Fibroblast of mammary gland (primary cell): ENCODE results near the gene IGSF5.
A peak's percentile ranks its signal among the peaks of the same experiment; 100 is the strongest.

ENCODE experiments used
- DNase-seq: peaks from one replicate; pipeline ENCODE4 v3.0.0-alpha.2; 2010; ENCODE audit warnings: low read depth
- H3K4me3 ChIP-seq: 2 replicates; pipeline ENCODE4 v1.5.1; 2011; ENCODE audit warnings: low read depth, mild to moderate bottlenecking, low read length, moderate library complexity; ENCODE audit not compliant: control insufficient read depth
- CTCF ChIP-seq: conservative IDR thresholded peaks from 2 replicates; pipeline ENCODE4 v1.5.1; 2011; ENCODE audit warnings: low read depth, low read length, inconsistent platforms; ENCODE audit not compliant: control insufficient read depth, insufficient read depth

IGSF5 gene

DNA sequence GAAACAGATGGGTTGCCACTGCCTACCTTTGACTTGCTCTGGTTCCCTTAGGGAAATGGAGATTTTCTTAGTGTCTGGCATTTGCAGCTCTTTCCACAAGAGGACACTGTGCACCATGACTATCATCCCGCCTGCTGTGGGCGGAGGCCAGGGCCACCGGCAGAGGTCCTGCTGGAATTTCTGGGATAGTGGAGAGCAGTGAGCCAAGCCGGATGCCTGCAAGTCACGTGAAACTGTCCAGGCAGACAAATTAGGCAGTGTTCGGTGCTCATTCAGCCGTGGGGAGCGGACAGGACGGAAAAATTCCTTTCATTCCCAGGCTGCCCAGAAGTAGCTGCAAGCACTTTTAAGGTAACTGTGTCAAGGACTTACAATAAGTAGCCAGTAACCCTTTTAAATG is 43.4 kb downstream of the IGSF5 start:
- no peak overlapping the region for H3K4me3 ChIP-seq
- DNase-seq: peak; percentile 15
- TF ChIP-seq CTCF: peak; percentile 28

DNA sequence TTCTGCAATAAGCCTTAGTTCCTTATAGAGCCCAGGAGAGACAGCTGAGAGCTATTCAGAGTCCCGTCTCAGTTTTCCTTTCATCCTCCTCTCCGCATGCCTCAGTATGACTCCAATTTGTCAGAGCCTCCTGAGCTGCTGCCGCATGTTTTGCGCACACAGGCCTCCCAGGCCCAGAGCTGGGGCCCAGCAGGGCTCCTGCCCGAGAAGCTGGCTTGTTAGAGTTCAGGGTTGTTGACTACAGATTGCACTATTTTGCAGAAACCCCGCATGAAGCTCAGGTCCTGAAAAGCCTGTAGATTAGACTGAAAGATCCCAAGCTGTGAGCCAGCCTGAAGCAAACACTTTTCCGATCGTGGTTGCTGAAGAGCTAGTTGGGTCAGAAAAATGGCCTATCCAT is 51.5 kb downstream of the IGSF5 start:
- no peak overlapping the region for H3K4me3 ChIP-seq
- TF ChIP-seq CTCF: no peak
- DNase-seq: no peak

- no peak overlapping the region for H3K4me3 ChIP-seq
- DNase-seq: no peak
- TF ChIP-seq CTCF: no peak
Observed at GRCh38 chr21:39799178-39799577, 54.2 kb downstream of the IGSF5 start.

- TF ChIP-seq CTCF: no peak
- H3K4me3 ChIP-seq: no peak overlapping the region
- no peak for DNase-seq
Observed at GRCh38 chr21:39800311-39800710, 55.3 kb downstream of the IGSF5 start.

DNA sequence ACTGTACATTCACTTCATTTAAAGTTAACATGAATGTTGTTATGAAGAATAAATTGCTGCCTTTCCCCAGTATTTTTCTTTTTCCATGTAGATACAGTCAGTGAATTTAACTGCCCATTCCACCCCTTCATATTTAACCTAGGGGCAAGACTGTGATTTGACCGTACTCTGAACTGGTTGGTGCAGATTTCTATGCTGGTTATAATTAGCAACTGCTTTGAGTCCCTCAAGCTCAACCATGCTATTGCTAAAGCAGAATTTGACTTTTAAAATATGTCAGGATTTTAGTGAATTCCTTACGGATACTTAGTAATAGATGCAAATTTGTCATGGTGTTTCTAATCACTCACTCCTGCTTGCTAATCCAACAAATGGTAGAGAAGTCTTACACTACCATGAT is 57.2 kb downstream of the IGSF5 start:
- no peak for TF ChIP-seq CTCF
- no peak overlapping the region for H3K4me3 ChIP-seq
- no peak for DNase-seq

GRCh38 chr21:39803393-39803792 is 58.4 kb downstream of the IGSF5 start:
- TF ChIP-seq CTCF: no peak
- no peak overlapping the region for H3K4me3 ChIP-seq
- DNase-seq: no peak

GRCh38 chr21:39804240-39804639 is 59.3 kb downstream of the IGSF5 start:
- no peak overlapping the region for H3K4me3 ChIP-seq
- TF ChIP-seq CTCF: no peak
- DNase-seq: no peak
